Kidney (tissue), 14 donors: ENCODE results near the gene JAZF1. TPM values are rescaled to one million over a fixed set of nuclear protein-coding genes. Genes with fewer than 3 reads are reported as not detected.

ENCODE experiments used
- DNase-seq, 5 donors: peaks; one replicate each; pipeline ENCODE4 v3.0.0-alpha.2; 2013 to 2020
- FAIRE-seq: peaks from 2 replicates; lab custom pipeline; 2012; peaks lifted over from hg19 to GRCh38; lab: Jason Lieb, UNC
- H3K27ac ChIP-seq, 2 donors: one replicate each; pipeline ENCODE4 v1.7.0; 2013; ENCODE audit warnings: low read depth in 2 of 2, low read length in 2 of 2, inconsistent platforms in 1 of 2
- H3K27me3 ChIP-seq: one replicate; pipeline ENCODE4 v1.7.1; 2013; ENCODE audit warnings: low read length, inconsistent platforms; ENCODE audit not compliant: control insufficient read depth, insufficient read depth
- H3K36me3 ChIP-seq, 3 donors: one replicate each; pipeline versions ENCODE4 v1.7.0 to v1.7.1; 2013; ENCODE audit warnings: low read length in 3 of 3, control low read depth in 1 of 3, inconsistent platforms in 1 of 3; ENCODE audit not compliant: insufficient read depth in 3 of 3, control insufficient read depth in 2 of 3
- H3K4me1 ChIP-seq, 3 donors: one replicate each; pipeline versions ENCODE4 v1.7.0 to v1.7.1; 2013; ENCODE audit warnings: low read length in 3 of 3, inconsistent platforms in 1 of 3, low read depth in 1 of 3; ENCODE audit not compliant: control insufficient read depth in 2 of 3, insufficient read depth in 2 of 3
- H3K4me3 ChIP-seq, 3 donors: one replicate each; pipeline versions ENCODE4 v1.7.0 to v1.8.1; 2013; ENCODE audit warnings: low read length in 3 of 3, control low read depth in 1 of 3, inconsistent platforms in 1 of 3
- H3K9ac ChIP-seq, 3 donors: one replicate each; pipeline versions ENCODE4 v1.7.0 to v1.7.1; 2013; ENCODE audit warnings: low read length in 3 of 3, control low read depth in 1 of 3, inconsistent platforms in 1 of 3
- H3K9me3 ChIP-seq, 3 donors: one replicate each; pipeline versions ENCODE4 v1.7.0 to v1.7.1; 2013; ENCODE audit warnings: low read length in 3 of 3, control low read depth in 1 of 3, inconsistent platforms in 1 of 3; ENCODE audit not compliant: control insufficient read depth in 2 of 3, insufficient read depth in 1 of 3
- CTCF ChIP-seq: IDR thresholded peaks from 3 replicates; pipeline ENCODE4 v1.5.1; 2012; ENCODE audit warnings: mild to moderate bottlenecking, moderate library complexity, borderline replicate concordance; ENCODE audit not compliant: insufficient read depth; ENCODE audit errors: extremely low read depth
- intact Hi-C: fragments of 100-400 bp; cut with DNase I; formaldehyde crosslinking; loops from one replicate; pipeline ENCODE4 v1.11.1; 2022
- polyA plus RNA-seq: library from polyadenylated mRNA; stranded (reverse); fragments of 350-450 nt; fragmentation: Illumina TruSeq; extraction: RNeasy Lipid Tissue Mini Kit (QIAGEN cat#74804); gene quantifications from one replicate; pipeline ENCODE4 v1.2.3, GENCODE V29; 2014; ENCODE audit warnings: low read depth, low replicate concordance; ENCODE audit not compliant: insufficient read depth
- total RNA-seq: library from RNA; stranded (reverse); fragmentation: NEBNext Ultra II Directional; extraction: Animal tissue kit (Norgen Biotek cat#: 25700); gene quantifications from one replicate; pipeline ENCODE4 v1.2.1, GENCODE V29; 2021
- donor health status: control.
- donor health status: control.
- donor health status: control.
- donor health status: control.
- donor health status: control.
- donor health status: DM: yes; HTN: yes; CAD: no.
- donor health status: Normal renal cell carcinoma (clear cell type).

The JAZF1 gene
- total and polyA plus RNA-seq, 2 donors from 2014 or later = 5.7 to 13.1 TPM

GRCh38 chr7:27917774-27918314 lies 262.8 kb downstream of the JAZF1 start:
- Histone ChIP-seq H3K27me3 (no peaks in the 10 kb centered on the region), H3K4me3 (no peak overlapping the region), H3K36me3 (no peaks in the 10 kb centered on the region), H3K27ac (no peak overlapping the region), H3K4me1 (no peaks in the 10 kb centered on the region), H3K9ac (no peak overlapping the region), H3K9me3 (peaks cover 0 to 6% (median 0%) of the 10 kb centered on the region in 3 donors)
- DNase-seq = no peak
- FAIRE-seq = no peak
- no peak for TF ChIP-seq CTCF
- intact Hi-C loops = no loop called here

- H3K4me3 ChIP-seq = no peak overlapping the region
- no peaks in the 10 kb centered on the region for H3K27me3 ChIP-seq
- no peaks in the 10 kb centered on the region for H3K36me3 ChIP-seq
- no peaks in the 10 kb centered on the region for H3K4me1 ChIP-seq
- DNase-seq (no peak), FAIRE-seq (no peak)
- no peak for TF ChIP-seq CTCF
- peaks cover 0 to 6% (median 0%) of the 10 kb centered on the region in 3 donors for H3K9me3 ChIP-seq
- H3K9ac ChIP-seq = no peak overlapping the region
- intact Hi-C loops = no loop called here
- H3K27ac ChIP-seq = no peak overlapping the region
Observed at GRCh38 chr7:27917119-27917518, 263.5 kb downstream of the JAZF1 start.

- H3K4me1 ChIP-seq = no peaks in the 10 kb centered on the region
- H3K9ac ChIP-seq = no peak overlapping the region
- intact Hi-C loops = no loop called here
- no peak overlapping the region for H3K4me3 ChIP-seq
- H3K27me3 ChIP-seq = no peaks in the 10 kb centered on the region
- H3K27ac ChIP-seq = no peak overlapping the region
- TF ChIP-seq CTCF = no peak
- FAIRE-seq (no peak), DNase-seq (no peak)
- no peaks in the 10 kb centered on the region for H3K36me3 ChIP-seq
- H3K9me3 ChIP-seq = peaks cover 0 to 6% (median 0%) of the 10 kb centered on the region in 3 donors
Observed at GRCh38 chr7:27916372-27916771, 264.2 kb downstream of the JAZF1 start.

GRCh38 chr7:27914409-27914808 lies 266.2 kb downstream of the JAZF1 start:
- Histone ChIP-seq H3K27ac (no peak overlapping the region), H3K27me3 (no peaks in the 10 kb centered on the region), H3K9ac (no peak overlapping the region), H3K4me3 (no peak overlapping the region), H3K36me3 (no peaks in the 10 kb centered on the region), H3K4me1 (no peaks in the 10 kb centered on the region), H3K9me3 (peaks cover 0 to 6% (median 0%) of the 10 kb centered on the region in 3 donors)
- no peak for TF ChIP-seq CTCF
- intact Hi-C loops = no loop called here
- no peak for FAIRE-seq
- DNase-seq = no peak
